ENCODE results near the gene ESCO1.
"Not testable (repeated sequence)": the region's sequence is repeated elsewhere in the genome, so short reads cannot be mapped to it uniquely, and the experiment has no call there.

The ESCO1 gene

DNA sequence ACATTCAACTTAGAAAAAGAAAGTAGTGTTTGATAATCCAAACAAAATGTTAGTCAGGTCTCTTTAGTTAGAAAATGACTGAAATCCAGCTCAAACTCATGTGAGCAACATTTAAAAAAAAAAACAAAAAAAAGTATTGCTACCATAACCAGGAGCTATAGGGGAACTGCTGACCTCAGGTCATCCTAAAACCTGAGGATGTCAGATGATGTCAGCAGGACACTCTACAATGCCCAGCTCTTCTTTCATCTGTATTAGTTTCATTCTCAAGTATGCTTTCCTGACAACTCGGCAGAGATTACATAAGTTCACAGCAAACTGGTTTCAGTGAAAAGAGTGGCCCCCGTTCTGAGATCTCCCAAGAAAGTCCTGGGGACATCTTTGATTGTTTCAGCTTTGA, 4.2 kb upstream of the ESCO1 start:
- H3K27me3 ChIP-seq (ENCODE audit: insufficient read depth, low read length), result no peaks in the 10 kb centered on the region
- H2AFZ ChIP-seq (ENCODE audit: low read depth, low read length), result peak overlapping the region; percentile 67
- no peaks in the 10 kb centered on the region for H3K36me3 ChIP-seq (ENCODE audit: insufficient read depth, low read length)

DNA sequence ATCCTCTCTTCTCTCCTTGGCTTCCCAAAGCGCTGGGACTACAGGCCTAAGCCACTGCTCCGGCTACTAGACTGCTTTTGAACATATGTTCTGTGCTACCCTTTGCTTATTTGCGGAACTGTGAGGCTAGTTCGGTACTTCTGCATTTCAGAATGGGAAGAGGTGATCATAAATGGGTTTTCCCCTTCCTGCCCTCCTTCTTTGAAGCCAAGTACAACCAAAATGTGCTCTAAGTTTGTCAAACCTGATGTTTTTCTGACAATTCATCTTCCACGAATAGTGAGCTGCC, 1.7 kb upstream of the ESCO1 start:
- no peaks in the 10 kb centered on the region for H3K27me3 ChIP-seq (ENCODE audit: insufficient read depth, low read length)
- peaks cover 11% of the 10 kb centered on the region for H3K4me1 ChIP-seq (ENCODE audit: insufficient read depth, low read length)
- H3K9me3 ChIP-seq (ENCODE audit: low read length), result no peaks in the 10 kb centered on the region
- no peak overlapping the region for H2AFZ ChIP-seq (ENCODE audit: low read depth, low read length)
- H3K36me3 ChIP-seq (ENCODE audit: insufficient read depth, low read length), result no peaks in the 10 kb centered on the region
- H3K4me3 ChIP-seq (ENCODE audit: low read length), result no peak overlapping the region

More for the DNA sequence above, 4.2 kb upstream of the ESCO1 start:
- Histone ChIP-seq H3K9me3 (ENCODE audit: low read length) (no peaks in the 10 kb centered on the region), H3K4me3 (ENCODE audit: low read length) (no peak overlapping the region), H3K4me1 (ENCODE audit: insufficient read depth, low read length) (peaks cover 3% of the 10 kb centered on the region)

DNA sequence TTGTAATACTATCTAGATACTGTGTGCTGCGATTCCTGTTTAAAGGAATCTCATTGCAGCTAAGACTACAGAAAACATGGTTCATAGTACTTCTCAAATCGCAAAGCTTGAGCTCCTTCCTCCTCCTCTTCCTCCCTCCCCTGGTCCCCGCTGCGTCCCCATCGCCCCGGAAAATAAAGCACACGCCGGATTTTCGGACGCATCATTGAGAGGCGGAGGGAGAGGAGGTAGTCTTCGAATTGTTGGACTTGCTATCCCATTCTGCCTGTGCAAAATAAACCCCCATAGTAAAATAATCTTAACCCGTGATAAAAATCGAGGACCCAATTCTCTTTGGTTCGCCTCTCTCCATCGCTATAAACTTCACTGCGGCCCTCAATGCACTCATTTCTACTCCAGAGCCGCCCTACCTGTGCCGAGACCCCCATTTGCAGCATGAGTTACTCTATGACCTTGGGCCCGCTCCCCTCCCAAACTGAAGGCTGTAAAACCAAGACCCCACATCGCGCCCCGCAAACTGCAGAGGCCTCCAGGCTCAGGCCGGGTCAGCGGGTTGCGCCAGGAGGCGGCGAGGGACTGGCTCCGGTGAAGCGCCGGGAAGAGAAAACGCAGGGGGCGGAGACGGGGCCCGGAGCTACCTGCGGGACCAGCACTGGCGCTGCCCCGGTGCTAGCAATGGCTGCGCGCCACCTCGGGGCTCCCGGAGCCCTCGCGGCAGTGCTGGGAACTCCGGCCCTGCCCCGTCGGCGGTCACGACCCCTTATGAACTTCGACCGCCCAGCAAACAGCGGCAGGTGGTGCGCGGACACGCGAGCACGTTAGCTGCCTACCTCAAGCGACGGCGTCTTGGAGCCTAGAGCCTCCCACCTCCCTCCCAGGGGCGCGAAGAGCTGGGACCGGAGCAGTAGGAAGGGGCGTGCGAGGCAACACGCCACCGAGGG, 649 bp downstream of the ESCO1 start:
- Histone ChIP-seq H3K4me3 (ENCODE audit: low read length) (peak overlapping the region; percentile 68), H3K27me3 (ENCODE audit: insufficient read depth, low read length) (no peaks in the 10 kb centered on the region), H3K4me1 (ENCODE audit: insufficient read depth, low read length) (peaks cover 10% of the 10 kb centered on the region), H2AFZ (ENCODE audit: low read depth, low read length) (peak overlapping the region; percentile 71), H3K36me3 (ENCODE audit: insufficient read depth, low read length) (no peaks in the 10 kb centered on the region), H3K9me3 (ENCODE audit: low read length) (no peaks in the 10 kb centered on the region)

DNA sequence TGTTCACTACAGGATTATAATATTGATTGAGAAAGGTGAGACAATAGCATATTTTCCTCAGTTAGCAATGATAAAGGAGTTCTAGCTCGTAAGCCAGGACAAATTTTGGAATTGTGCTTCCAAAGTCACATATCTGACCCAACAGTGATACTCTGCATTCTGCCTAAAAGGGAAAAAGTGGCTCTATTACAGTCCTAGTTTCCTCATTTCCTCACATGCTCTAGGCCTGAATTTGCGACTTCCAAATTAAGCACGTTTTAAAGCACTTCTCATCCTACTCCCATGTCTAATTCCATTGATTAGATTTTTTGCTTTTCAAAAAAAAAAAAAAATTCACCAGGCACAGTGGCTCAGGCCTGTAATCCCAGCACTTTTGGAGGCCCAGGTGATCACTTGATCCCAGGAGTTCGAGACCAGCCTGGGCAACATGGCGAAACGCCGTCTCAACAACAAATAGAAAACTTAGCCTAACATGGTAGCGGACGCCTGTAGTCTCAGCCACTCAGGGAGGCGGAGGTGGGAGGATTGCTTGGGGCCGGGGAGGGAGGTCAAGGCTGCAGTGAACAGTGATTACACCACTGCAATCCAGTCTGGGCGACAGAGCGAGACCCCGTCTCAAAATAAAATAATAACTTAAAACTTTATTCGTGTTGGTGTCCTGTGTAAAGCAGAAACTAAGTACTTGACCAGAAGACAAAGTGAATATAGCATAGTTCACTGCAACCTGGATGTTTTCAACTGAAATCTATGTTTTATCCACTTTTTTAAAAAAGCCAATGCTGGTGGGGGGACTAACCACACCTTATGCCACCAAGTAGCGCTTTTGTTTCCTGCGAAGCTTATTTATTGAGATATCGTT, 1.5 kb downstream of the ESCO1 start:
- Histone ChIP-seq H3K4me1 (ENCODE audit: insufficient read depth, low read length) (peaks cover 8% of the 10 kb centered on the region), H2AFZ (ENCODE audit: low read depth, low read length) (peak overlapping the region; percentile 71), H3K4me3 (ENCODE audit: low read length) (peak overlapping the region; percentile 68), H3K27me3 (ENCODE audit: insufficient read depth, low read length) (no peaks in the 10 kb centered on the region), H3K9me3 (ENCODE audit: low read length) (no peaks in the 10 kb centered on the region), H3K36me3 (ENCODE audit: insufficient read depth, low read length) (peaks cover 2% of the 10 kb centered on the region)

DNA sequence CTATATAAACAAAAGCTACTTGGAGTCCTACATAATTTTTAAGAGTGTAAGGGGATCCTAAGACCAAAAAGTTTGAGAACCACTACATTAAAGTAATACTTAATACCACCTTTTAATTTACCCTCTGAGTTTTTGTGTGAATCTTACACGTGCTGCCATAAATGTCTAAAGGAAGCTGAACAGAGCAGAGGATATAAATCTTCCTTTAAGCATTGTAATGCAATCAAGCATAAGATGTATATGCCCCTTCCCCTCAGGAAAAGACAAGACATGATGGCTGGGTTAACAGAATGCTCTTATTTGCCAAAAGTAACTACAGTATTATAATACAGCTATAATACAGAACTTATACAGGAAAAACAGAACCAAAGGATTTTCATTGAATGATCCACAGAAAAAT, 2.9 kb downstream of the ESCO1 start:
- no peaks in the 10 kb centered on the region for H3K27me3 ChIP-seq (ENCODE audit: insufficient read depth, low read length)
- H3K36me3 ChIP-seq (ENCODE audit: insufficient read depth, low read length), result peaks cover 5% of the 10 kb centered on the region
- peaks cover 8% of the 10 kb centered on the region for H3K4me1 ChIP-seq (ENCODE audit: insufficient read depth, low read length)
- H3K4me3 ChIP-seq (ENCODE audit: low read length), result no peak overlapping the region
- H2AFZ ChIP-seq (ENCODE audit: low read depth, low read length), result no peak overlapping the region
- no peaks in the 10 kb centered on the region for H3K9me3 ChIP-seq (ENCODE audit: low read length)

DNA sequence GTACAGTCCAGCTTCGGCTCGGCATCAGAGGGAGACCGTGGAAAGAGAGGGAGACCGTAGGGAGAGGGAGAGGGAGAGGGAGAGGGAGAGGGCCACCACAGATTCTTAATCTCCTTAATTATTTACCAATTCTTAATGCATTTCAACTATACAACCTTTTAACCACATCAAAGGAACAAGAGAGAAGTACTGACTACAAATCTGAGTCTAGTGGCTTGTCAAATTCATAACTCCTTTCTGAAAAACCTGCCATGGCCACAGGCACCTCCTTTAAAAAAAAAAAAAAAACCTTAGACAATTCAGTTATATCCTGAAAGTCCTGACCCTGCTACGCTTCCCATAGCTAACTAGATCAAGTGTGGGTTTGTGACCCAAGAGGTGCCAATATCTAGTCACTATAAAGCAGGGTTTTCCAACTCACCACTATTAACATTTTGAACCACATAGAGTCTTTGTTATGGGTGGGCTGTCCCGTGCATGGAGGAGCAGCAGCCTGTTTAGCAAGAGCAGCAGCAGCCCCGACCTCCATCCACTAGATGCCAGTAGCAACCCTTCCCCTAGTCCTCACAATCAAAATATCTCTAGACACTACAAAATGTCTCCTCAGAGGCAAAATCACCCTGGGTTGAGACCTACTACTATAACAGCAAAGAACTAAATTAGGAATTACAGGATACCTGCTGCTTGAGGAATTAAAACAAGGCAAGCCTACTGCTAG, 6.8 kb downstream of the ESCO1 start:
- no peaks in the 10 kb centered on the region for H3K9me3 ChIP-seq (ENCODE audit: low read length)

DNA sequence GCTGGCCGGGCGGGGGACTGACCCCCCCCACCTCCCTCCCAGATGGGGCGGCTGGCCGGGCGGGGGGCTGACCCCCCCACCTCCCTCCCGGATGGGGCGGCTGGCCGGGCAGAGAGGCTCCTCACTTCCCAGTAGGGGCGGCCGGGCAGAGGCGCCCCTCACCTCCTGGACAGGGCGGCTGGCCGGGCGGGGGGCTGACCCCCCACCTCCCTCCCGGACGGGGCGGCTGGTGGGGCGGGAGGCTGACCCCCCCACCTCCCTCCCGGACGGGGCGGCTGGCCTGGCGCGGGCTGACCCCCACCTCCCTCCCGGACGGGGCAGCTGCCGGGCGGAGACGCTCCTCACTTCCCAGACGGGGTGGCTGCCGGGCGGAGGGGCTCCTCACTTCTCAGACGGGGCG, 8.1 kb downstream of the ESCO1 start:
- H3K4me1 ChIP-seq (ENCODE audit: insufficient read depth, low read length); H3K9me3 ChIP-seq (ENCODE audit: low read length); H3K36me3 ChIP-seq (ENCODE audit: insufficient read depth, low read length); H3K27me3 ChIP-seq (ENCODE audit: insufficient read depth, low read length); H2AFZ ChIP-seq (ENCODE audit: low read depth, low read length); H3K4me3 ChIP-seq (ENCODE audit: low read length): not testable (repeated sequence)

More for the DNA sequence above, 6.8 kb downstream of the ESCO1 start:
- Histone ChIP-seq H2AFZ (ENCODE audit: low read depth, low read length) (no peak overlapping the region), H3K4me3 (ENCODE audit: low read length) (no peak overlapping the region), H3K4me1 (ENCODE audit: insufficient read depth, low read length) (peaks cover 2% of the 10 kb centered on the region), H3K27me3 (ENCODE audit: insufficient read depth, low read length) (no peaks in the 10 kb centered on the region), H3K36me3 (ENCODE audit: insufficient read depth, low read length) (peaks cover 9% of the 10 kb centered on the region)

DNA sequence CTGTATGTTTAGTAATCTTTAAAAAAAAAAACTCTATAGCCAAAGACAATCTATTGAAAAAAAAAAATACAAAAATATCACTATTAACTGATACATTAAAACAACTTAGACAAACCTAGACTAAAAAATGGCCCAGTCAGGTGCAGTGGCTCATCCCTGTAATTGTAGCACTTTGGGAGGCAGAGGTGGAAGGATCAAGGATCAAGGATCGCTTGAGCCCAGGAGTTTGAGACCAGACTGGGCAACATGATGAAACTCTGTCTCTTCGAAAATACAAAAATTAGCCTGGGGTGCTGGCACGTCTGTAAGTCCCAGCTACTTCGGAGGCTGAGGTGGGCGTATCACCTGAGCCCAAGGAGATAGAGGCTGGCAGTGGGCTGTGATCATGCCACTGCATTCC, 16.1 kb downstream of the ESCO1 start:
- H3K4me3 ChIP-seq (ENCODE audit: low read length), result no peak overlapping the region
- no peaks in the 10 kb centered on the region for H3K27me3 ChIP-seq (ENCODE audit: insufficient read depth, low read length)
- no peak overlapping the region for H2AFZ ChIP-seq (ENCODE audit: low read depth, low read length)
- peaks cover 3% of the 10 kb centered on the region for H3K9me3 ChIP-seq (ENCODE audit: low read length)
- peaks cover 7% of the 10 kb centered on the region for H3K36me3 ChIP-seq (ENCODE audit: insufficient read depth, low read length)
- no peaks in the 10 kb centered on the region for H3K4me1 ChIP-seq (ENCODE audit: insufficient read depth, low read length)

DNA sequence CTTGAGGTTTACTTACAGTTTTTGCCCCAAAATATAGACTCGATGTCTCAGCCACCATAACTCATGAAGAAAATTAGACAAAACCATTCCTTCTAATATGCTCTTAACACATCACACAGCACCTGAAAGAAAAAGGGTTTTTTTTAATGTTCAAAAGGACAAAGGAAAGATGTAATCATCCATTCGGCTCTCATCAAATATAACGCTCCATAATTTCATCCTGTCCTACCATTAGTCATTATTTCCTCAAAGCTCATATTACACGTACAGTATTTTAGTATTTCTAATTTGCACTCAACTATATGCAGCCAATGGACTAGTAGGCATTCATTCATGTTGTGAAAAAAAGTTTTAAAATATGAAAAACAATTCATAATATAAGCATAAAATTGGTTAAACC, 24.8 kb downstream of the ESCO1 start:
- Histone ChIP-seq H2AFZ (ENCODE audit: low read depth, low read length) (no peak overlapping the region), H3K36me3 (ENCODE audit: insufficient read depth, low read length) (peaks cover 42% of the 10 kb centered on the region), H3K4me3 (ENCODE audit: low read length) (no peak overlapping the region), H3K27me3 (ENCODE audit: insufficient read depth, low read length) (no peaks in the 10 kb centered on the region), H3K4me1 (ENCODE audit: insufficient read depth, low read length) (no peaks in the 10 kb centered on the region), H3K9me3 (ENCODE audit: low read length) (no peaks in the 10 kb centered on the region)

DNA sequence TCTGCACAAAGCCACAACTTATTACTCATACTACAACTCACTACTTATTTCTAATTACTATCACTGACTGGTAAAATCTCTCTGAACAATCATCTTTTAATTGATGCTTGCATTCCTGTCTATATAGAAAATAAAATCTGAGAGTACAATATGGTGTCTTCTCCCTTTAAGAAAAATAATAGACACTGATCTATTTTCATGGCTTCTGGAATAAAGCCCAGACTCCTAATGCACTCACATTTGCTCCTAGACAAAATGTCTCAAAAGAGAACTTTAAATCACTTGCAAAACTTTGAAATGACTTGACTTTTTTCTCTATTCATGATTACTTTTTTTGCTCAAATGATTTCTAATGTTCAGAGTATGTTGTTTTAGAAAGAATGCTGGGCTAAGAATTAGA, 28.7 kb downstream of the ESCO1 start:
- H3K36me3 ChIP-seq (ENCODE audit: insufficient read depth, low read length), result peaks cover 61% of the 10 kb centered on the region
- H2AFZ ChIP-seq (ENCODE audit: low read depth, low read length), result no peak overlapping the region
- no peak overlapping the region for H3K4me3 ChIP-seq (ENCODE audit: low read length)
- H3K9me3 ChIP-seq (ENCODE audit: low read length), result no peaks in the 10 kb centered on the region
- no peaks in the 10 kb centered on the region for H3K4me1 ChIP-seq (ENCODE audit: insufficient read depth, low read length)
- no peaks in the 10 kb centered on the region for H3K27me3 ChIP-seq (ENCODE audit: insufficient read depth, low read length)

DNA sequence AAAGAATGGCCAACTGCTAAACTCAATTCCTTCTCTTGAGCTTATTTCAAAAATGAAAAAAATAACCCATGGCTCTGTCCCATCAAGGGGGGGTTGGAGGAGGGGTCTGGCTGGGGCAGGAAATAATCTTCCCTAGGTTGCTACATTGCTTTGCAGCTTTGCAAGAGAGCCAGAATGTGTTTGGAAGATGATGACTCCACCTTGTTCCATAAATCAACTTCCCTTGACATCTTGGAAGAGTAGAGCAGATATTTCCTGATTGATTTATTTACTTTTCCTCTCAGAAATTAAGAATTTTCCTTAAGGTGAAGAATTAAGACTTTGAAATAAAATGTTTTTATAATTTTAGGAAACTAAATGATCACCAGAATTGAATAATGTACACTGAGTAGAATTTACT, 41.3 kb downstream of the ESCO1 start:
- peaks cover 45% of the 10 kb centered on the region for H3K36me3 ChIP-seq (ENCODE audit: insufficient read depth, low read length)
- H2AFZ ChIP-seq (ENCODE audit: low read depth, low read length), result no peak overlapping the region
- H3K4me1 ChIP-seq (ENCODE audit: insufficient read depth, low read length), result no peaks in the 10 kb centered on the region
- H3K9me3 ChIP-seq (ENCODE audit: low read length), result no peaks in the 10 kb centered on the region
- H3K27me3 ChIP-seq (ENCODE audit: insufficient read depth, low read length), result no peaks in the 10 kb centered on the region
- no peak overlapping the region for H3K4me3 ChIP-seq (ENCODE audit: low read length)

DNA sequence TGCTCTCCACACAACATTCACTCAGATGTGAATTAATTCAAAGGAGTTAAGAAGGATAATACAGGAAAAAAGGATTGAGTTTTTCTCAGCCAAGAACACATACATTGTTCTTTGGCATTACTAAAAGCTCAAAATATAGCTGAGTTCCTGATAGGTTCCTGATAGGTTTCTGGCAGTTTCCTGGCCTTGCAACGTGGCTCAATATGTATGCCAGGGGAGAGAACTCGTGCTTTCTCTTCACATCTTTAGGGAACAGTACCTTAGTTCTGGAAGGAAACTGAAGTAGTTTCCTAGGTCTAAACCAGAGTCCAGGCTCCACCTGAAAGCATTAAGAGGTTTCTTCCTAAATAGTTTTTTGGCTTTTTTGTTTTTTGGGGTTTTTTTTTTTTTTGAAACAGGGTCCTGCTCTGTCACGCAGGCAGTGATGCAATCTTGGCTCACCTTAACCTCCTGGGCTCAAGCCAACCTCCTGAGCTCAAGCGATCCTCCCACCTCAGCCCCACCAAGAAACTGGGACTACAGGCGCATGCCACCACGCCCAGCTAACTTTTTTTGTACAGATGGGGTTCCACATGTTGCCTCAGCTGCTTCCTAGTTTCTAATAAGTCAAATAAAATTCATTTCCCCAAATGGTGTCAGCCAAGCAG, 42.8 kb downstream of the ESCO1 start:
- Histone ChIP-seq H3K4me1 (ENCODE audit: insufficient read depth, low read length) (no peaks in the 10 kb centered on the region), H3K9me3 (ENCODE audit: low read length) (no peaks in the 10 kb centered on the region), H3K4me3 (ENCODE audit: low read length) (no peak overlapping the region), H3K27me3 (ENCODE audit: insufficient read depth, low read length) (no peaks in the 10 kb centered on the region), H2AFZ (ENCODE audit: low read depth, low read length) (no peak overlapping the region), H3K36me3 (ENCODE audit: insufficient read depth, low read length) (peaks cover 36% of the 10 kb centered on the region)
